Epidermal melanocyte (primary cell): Measurements from ENCODE around the gene AAK1.

ENCODE experiments used
- DNase-seq: peaks from one replicate; pipeline ENCODE4 v3.0.0; 2011; ENCODE audit warnings: low spot score; ENCODE audit not compliant: insufficient read length

AAK1 gene

GRCh38 chr2:69546646-69547045 is 96.9 kb downstream of the AAK1 start:
- DNase-seq, result no peak

- no peak for DNase-seq
Observed at GRCh38 chr2:69545477-69545932, 98.0 kb downstream of the AAK1 start.

- no peak for DNase-seq
Observed at GRCh38 chr2:69544951-69545350, 98.6 kb downstream of the AAK1 start.

- DNase-seq, result no peak
Observed at GRCh38 chr2:69539549-69539908, 104.0 kb downstream of the AAK1 start.

- no peak for DNase-seq
Observed at GRCh38 chr2:69538872-69539548, 104.5 kb downstream of the AAK1 start.

- no peak for DNase-seq
Observed at GRCh38 chr2:69538249-69538648, 105.3 kb downstream of the AAK1 start.

- DNase-seq, result no peak
Observed at GRCh38 chr2:69535817-69536241, 107.7 kb downstream of the AAK1 start.

GRCh38 chr2:69531186-69531585 is 112.4 kb downstream of the AAK1 start:
- DNase-seq, result no peak

- no peak for DNase-seq
Observed at GRCh38 chr2:69529480-69529879, 114.1 kb downstream of the AAK1 start.

GRCh38 chr2:69525261-69525660 is 118.3 kb downstream of the AAK1 start:
- no peak for DNase-seq

- DNase-seq, result no peak
Observed at GRCh38 chr2:69524799-69525198, 118.7 kb downstream of the AAK1 start.

- DNase-seq, result no peak
Observed at GRCh38 chr2:69521747-69522146, 121.8 kb downstream of the AAK1 start.

GRCh38 chr2:69518841-69519240 is 124.7 kb downstream of the AAK1 start:
- DNase-seq, result no peak

GRCh38 chr2:69517410-69517809 is 126.1 kb downstream of the AAK1 start:
- DNase-seq, result no peak

- no peak for DNase-seq
Observed at GRCh38 chr2:69514819-69515218, 128.7 kb downstream of the AAK1 start.

- no peak for DNase-seq
Observed at GRCh38 chr2:69514406-69514805, 129.1 kb downstream of the AAK1 start.

GRCh38 chr2:69512446-69512845 is 131.1 kb downstream of the AAK1 start:
- DNase-seq, result no peak

- DNase-seq, result no peak
Observed at GRCh38 chr2:69510204-69510603, 133.3 kb downstream of the AAK1 start.

GRCh38 chr2:69509750-69510140 is 133.8 kb downstream of the AAK1 start:
- no peak for DNase-seq

GRCh38 chr2:69509011-69509749 is 134.4 kb downstream of the AAK1 start:
- DNase-seq, result no peak

GRCh38 chr2:69505710-69506109 is 137.8 kb downstream of the AAK1 start:
- no peak for DNase-seq

GRCh38 chr2:69501301-69501700 is 142.2 kb downstream of the AAK1 start:
- no peak for DNase-seq

GRCh38 chr2:69499966-69500365 is 143.6 kb downstream of the AAK1 start:
- DNase-seq, result no peak
